ENCODE measurements around the gene PARPBP. TPM values are rescaled to one million over a fixed set of nuclear protein-coding genes. Genes with fewer than 3 reads are reported as not detected.
"Not testable (repeated sequence)": the region's sequence is repeated elsewhere in the genome, so short reads cannot be mapped to it uniquely, and the experiment has no call there.

Gene PARPBP, protein sequence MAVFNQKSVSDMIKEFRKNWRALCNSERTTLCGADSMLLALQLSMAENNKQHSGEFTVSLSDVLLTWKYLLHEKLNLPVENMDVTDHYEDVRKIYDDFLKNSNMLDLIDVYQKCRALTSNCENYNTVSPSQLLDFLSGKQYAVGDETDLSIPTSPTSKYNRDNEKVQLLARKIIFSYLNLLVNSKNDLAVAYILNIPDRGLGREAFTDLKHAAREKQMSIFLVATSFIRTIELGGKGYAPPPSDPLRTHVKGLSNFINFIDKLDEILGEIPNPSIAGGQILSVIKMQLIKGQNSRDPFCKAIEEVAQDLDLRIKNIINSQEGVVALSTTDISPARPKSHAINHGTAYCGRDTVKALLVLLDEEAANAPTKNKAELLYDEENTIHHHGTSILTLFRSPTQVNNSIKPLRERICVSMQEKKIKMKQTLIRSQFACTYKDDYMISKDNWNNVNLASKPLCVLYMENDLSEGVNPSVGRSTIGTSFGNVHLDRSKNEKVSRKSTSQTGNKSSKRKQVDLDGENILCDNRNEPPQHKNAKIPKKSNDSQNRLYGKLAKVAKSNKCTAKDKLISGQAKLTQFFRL
- polyA plus RNA-seq (2013, experiment 1 of 2), result 26.8 TPM
- 25.9 TPM for polyA plus RNA-seq (2013, experiment 2 of 2)

DNA sequence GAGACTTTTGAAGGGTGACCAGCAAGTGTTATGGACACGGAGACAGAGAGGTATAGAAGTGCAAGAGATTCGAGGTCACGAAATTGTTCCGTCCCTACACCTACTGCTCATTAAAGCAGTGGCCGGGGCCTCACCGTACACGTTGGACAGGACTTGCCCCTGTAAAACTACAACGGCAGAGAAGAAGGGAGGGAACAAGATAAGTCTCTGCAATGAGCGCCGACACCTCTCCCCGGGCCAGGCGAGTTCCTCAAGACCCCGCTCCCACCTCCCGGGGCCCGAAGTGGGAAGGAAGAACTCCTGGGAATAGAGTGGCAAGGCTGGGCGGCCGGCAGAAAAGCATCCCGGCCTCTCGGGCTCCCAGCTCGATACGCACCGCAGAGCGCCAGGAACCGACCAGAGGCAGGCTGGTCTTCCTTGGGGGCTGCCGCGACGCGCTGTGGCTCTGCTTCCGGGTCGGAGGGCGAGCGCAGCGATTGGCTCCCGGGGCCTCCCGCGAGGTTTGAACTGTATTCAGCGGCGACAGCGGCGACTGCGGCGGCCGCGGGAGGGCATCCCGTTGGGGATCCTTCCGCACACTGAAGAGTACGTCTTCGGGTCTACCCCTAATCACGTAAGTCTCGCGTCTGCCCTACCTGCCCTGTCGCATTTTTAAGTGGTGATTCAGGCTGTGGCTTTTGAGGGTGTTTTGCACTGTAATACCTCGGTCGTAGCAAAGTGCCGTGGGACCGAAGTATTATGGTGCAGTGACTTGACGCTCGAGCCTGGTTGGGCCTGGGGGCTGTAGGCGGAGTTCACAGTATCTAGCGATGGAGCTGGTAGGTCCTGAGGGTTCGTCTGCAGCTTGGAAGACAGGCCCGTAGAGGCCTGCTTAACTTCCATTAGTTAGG is at the start of gene PARPBP, which contains the start of gene NUP37:
Gene PARPBP, plus strand, starts transcription at position 510 of the 890 bp plus-strand sequence. CDS start 3,706 bp downstream, outside the sequence.
Gene NUP37, minus strand, starts transcription at position 441 of the 890 bp plus-strand sequence. CDS start 1,596 bp downstream, outside the sequence.
- no peak within 1 kb of the TSS for H4K5ac ChIP-seq (ENCODE audit: low read length)
- H3K27ac ChIP-seq (ENCODE audit: low read depth, low read length), result peak within 1 kb of the TSS; percentile 80
- H2BK120ac ChIP-seq (ENCODE audit: low read depth, low read length), result no peak within 1 kb of the TSS
- H3K4ac ChIP-seq (ENCODE audit: low read depth, low read length), result peak within 1 kb of the TSS; percentile 64
- peak within 1 kb of the TSS; percentile 95 for H3K56ac ChIP-seq (ENCODE audit: low read length)
- H3K9ac ChIP-seq (ENCODE audit: low read length), result peak within 1 kb of the TSS; percentile 95
- peak; percentile 97 for DNase-seq
- H2AK5ac ChIP-seq (ENCODE audit: low read length), result no peak within 1 kb of the TSS
- H3K79me2 ChIP-seq (ENCODE audit: control insufficient read depth, insufficient read depth, low read length), result peaks cover 22% of the 10 kb centered on the region
- H3K4me2 ChIP-seq (ENCODE audit: low read length), result peak within 1 kb of the TSS; percentile 90
- peak within 1 kb of the TSS; percentile 98 for H3K4me3 ChIP-seq (ENCODE audit: low read length)
- H3K23ac ChIP-seq (ENCODE audit: low read length), result peak within 1 kb of the TSS; percentile 48
- no peaks in the 10 kb centered on the region for H3K27me3 ChIP-seq (ENCODE audit: insufficient read depth, low read length, poor library complexity)
- H2BK15ac ChIP-seq (replicated peaks; ENCODE audit: low read depth), result no peak within 1 kb of the TSS
- H4K8ac ChIP-seq (ENCODE audit: low read depth, low read length), result no peak within 1 kb of the TSS
- no CpG with 5 or more reads among the region's 62 CpGs for WGBS (ENCODE audit: extremely low coverage, insufficient coverage, low lambda C conversion rate)
- H2BK5ac ChIP-seq (ENCODE audit: low read length), result peak within 1 kb of the TSS; percentile 80
- H3K79me1 ChIP-seq (ENCODE audit: low read length), result peaks cover 15% of the 10 kb centered on the region
- H3K36me3 ChIP-seq (ENCODE audit: control insufficient read depth, insufficient read depth, low read length), result no peaks in the 10 kb centered on the region
- peak within 1 kb of the TSS; percentile 62 for H3K18ac ChIP-seq (ENCODE audit: low read length)
- H3K4me1 ChIP-seq (ENCODE audit: control insufficient read depth, low read depth, low read length), result no peaks in the 10 kb centered on the region

DNA sequence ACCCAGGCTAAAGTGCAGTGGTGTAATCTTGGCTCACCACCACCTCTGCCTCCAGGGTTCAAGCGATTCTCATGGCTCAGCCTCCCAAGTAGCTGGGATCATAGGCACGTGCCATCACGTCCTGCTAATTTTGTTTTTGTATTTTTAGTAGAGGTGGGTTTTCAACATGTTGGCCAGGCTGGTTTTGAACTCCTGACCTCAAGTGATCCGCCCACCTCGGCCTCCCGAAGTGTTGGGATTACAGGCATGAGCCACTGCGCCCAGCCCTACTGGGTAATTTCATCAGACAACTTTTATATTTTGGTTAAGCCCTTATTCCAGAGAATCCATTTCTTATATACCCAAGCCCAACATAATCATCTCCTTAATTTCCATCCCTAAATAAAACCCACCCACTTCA is 47.9 kb upstream of the PARPBP start:
- not testable (repeated sequence) for H3K9ac ChIP-seq (ENCODE audit: low read length); H3K79me2 ChIP-seq (ENCODE audit: control insufficient read depth, insufficient read depth, low read length); H4K5ac ChIP-seq (ENCODE audit: low read length); H2BK15ac ChIP-seq (replicated peaks; ENCODE audit: low read depth); H3K36me3 ChIP-seq (ENCODE audit: control insufficient read depth, insufficient read depth, low read length); H3K56ac ChIP-seq (ENCODE audit: low read length); H3K27me3 ChIP-seq (ENCODE audit: insufficient read depth, low read length, poor library complexity); H3K4me2 ChIP-seq (ENCODE audit: low read length); H4K8ac ChIP-seq (ENCODE audit: low read depth, low read length); H3K23ac ChIP-seq (ENCODE audit: low read length); H3K4me1 ChIP-seq (ENCODE audit: control insufficient read depth, low read depth, low read length); H3K4me3 ChIP-seq (ENCODE audit: low read length); H2AK5ac ChIP-seq (ENCODE audit: low read length); H3K79me1 ChIP-seq (ENCODE audit: low read length); H3K4ac ChIP-seq (ENCODE audit: low read depth, low read length); H2BK120ac ChIP-seq (ENCODE audit: low read depth, low read length); DNase-seq; H2BK5ac ChIP-seq (ENCODE audit: low read length); H3K27ac ChIP-seq (ENCODE audit: low read depth, low read length); H3K18ac ChIP-seq (ENCODE audit: low read length)
- no CpG with 5 or more reads among the region's 7 CpGs for WGBS (ENCODE audit: extremely low coverage, insufficient coverage, low lambda C conversion rate)

DNA sequence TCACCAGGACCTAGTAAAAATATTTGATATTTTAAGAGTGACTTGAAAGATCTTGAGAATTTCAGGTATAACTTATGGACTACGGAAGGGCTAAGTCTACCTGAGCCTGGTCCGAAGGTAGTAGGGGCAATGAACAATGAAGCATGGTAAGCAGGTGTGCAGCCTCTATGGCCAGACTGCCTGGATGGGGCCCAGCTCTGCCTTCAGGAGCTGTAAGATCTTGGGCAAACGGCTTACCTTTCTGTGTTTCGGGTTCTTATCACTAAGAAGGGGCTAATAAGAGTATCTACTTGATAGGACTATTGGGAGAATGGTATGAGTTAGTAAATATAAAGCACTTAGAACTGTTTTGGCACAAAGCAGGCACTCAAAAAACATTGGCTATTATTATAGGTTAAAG is 39.1 kb upstream of the PARPBP start:
- no peak overlapping the region for H4K8ac ChIP-seq (ENCODE audit: low read depth, low read length)
- no peaks in the 10 kb centered on the region for H3K27me3 ChIP-seq (ENCODE audit: insufficient read depth, low read length, poor library complexity)
- no CpG with 5 or more reads among the region's 4 CpGs for WGBS (ENCODE audit: extremely low coverage, insufficient coverage, low lambda C conversion rate)
- no peaks in the 10 kb centered on the region for H3K36me3 ChIP-seq (ENCODE audit: control insufficient read depth, insufficient read depth, low read length)
- no peak overlapping the region for H3K4ac ChIP-seq (ENCODE audit: low read depth, low read length)
- H4K5ac ChIP-seq (ENCODE audit: low read length), result no peak overlapping the region
- no peaks in the 10 kb centered on the region for H3K79me2 ChIP-seq (ENCODE audit: control insufficient read depth, insufficient read depth, low read length)
- no peak overlapping the region for H3K23ac ChIP-seq (ENCODE audit: low read length)
- no peak for DNase-seq
- H2AK5ac ChIP-seq (ENCODE audit: low read length), result no peak overlapping the region
- H3K4me2 ChIP-seq (ENCODE audit: low read length), result no peak overlapping the region
- H2BK5ac ChIP-seq (ENCODE audit: low read length), result no peak overlapping the region
- H3K4me3 ChIP-seq (ENCODE audit: low read length), result no peak overlapping the region
- no peaks in the 10 kb centered on the region for H3K4me1 ChIP-seq (ENCODE audit: control insufficient read depth, low read depth, low read length)
- H3K56ac ChIP-seq (ENCODE audit: low read length), result no peak overlapping the region
- H2BK15ac ChIP-seq (replicated peaks; ENCODE audit: low read depth), result no peak overlapping the region
- no peak overlapping the region for H3K9ac ChIP-seq (ENCODE audit: low read length)
- H3K27ac ChIP-seq (ENCODE audit: low read depth, low read length), result no peak overlapping the region
- H3K18ac ChIP-seq (ENCODE audit: low read length), result no peak overlapping the region
- H3K79me1 ChIP-seq (ENCODE audit: low read length), result no peaks in the 10 kb centered on the region
- no peak overlapping the region for H2BK120ac ChIP-seq (ENCODE audit: low read depth, low read length)

DNA sequence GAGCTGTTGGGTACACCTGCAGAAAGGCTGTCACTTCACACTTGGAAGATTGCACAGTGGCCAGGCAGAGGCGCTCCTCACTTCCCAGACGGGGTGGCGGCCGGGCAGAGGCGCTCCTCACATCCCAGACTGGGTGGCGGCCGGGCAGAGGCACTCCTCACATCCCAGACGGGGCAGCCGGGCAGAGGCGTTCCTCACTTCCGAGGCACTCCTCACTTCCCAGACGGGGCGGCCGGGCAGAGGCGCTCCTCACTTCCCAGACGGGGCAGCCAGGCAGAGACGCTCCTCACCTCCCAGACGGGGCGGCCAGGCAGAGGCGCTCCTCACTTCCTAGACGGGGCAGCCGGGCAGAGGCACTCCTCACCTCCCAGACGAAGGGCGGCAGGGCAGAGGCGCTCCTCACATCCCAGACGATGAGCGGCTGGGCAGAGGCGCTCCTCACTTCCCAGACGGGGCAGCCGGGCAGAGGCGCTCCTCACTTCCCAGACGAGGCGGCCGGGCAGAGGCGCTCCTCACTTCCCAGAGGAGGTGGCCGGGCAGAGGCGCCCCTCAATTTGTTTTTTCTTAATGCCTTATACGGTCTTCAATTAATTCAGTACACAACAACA is 30.7 kb upstream of the PARPBP start:
- not testable (repeated sequence) for H2BK5ac ChIP-seq (ENCODE audit: low read length); H3K56ac ChIP-seq (ENCODE audit: low read length); H2AK5ac ChIP-seq (ENCODE audit: low read length); H3K23ac ChIP-seq (ENCODE audit: low read length); H3K4me3 ChIP-seq (ENCODE audit: low read length); H2BK120ac ChIP-seq (ENCODE audit: low read depth, low read length); H3K9ac ChIP-seq (ENCODE audit: low read length); H3K79me1 ChIP-seq (ENCODE audit: low read length); H3K79me2 ChIP-seq (ENCODE audit: control insufficient read depth, insufficient read depth, low read length); H3K4ac ChIP-seq (ENCODE audit: low read depth, low read length); H3K27ac ChIP-seq (ENCODE audit: low read depth, low read length); H4K5ac ChIP-seq (ENCODE audit: low read length); H3K36me3 ChIP-seq (ENCODE audit: control insufficient read depth, insufficient read depth, low read length); H3K27me3 ChIP-seq (ENCODE audit: insufficient read depth, low read length, poor library complexity); H3K4me1 ChIP-seq (ENCODE audit: control insufficient read depth, low read depth, low read length); H4K8ac ChIP-seq (ENCODE audit: low read depth, low read length); H3K18ac ChIP-seq (ENCODE audit: low read length); H2BK15ac ChIP-seq (replicated peaks; ENCODE audit: low read depth); H3K4me2 ChIP-seq (ENCODE audit: low read length)
- peak; percentile 14 for DNase-seq
- no CpG with 5 or more reads among the region's 38 CpGs for WGBS (ENCODE audit: extremely low coverage, insufficient coverage, low lambda C conversion rate)

- no peak overlapping the region for H3K9ac ChIP-seq (ENCODE audit: low read length)
- no peaks in the 10 kb centered on the region for H3K79me1 ChIP-seq (ENCODE audit: low read length)
- no peak overlapping the region for H3K4me3 ChIP-seq (ENCODE audit: low read length)
- H2BK120ac ChIP-seq (ENCODE audit: low read depth, low read length), result no peak overlapping the region
- no peak overlapping the region for H3K4ac ChIP-seq (ENCODE audit: low read depth, low read length)
- H3K18ac ChIP-seq (ENCODE audit: low read length), result no peak overlapping the region
- no peak overlapping the region for H2BK5ac ChIP-seq (ENCODE audit: low read length)
- H3K56ac ChIP-seq (ENCODE audit: low read length), result no peak overlapping the region
- H3K27ac ChIP-seq (ENCODE audit: low read depth, low read length), result no peak overlapping the region
- H4K8ac ChIP-seq (ENCODE audit: low read depth, low read length), result no peak overlapping the region
- no peak overlapping the region for H3K23ac ChIP-seq (ENCODE audit: low read length)
- H4K5ac ChIP-seq (ENCODE audit: low read length), result no peak overlapping the region
- H3K4me1 ChIP-seq (ENCODE audit: control insufficient read depth, low read depth, low read length), result no peaks in the 10 kb centered on the region
- no peak overlapping the region for H2BK15ac ChIP-seq (replicated peaks; ENCODE audit: low read depth)
- no peaks in the 10 kb centered on the region for H3K27me3 ChIP-seq (ENCODE audit: insufficient read depth, low read length, poor library complexity)
- no peak overlapping the region for H2AK5ac ChIP-seq (ENCODE audit: low read length)
- H3K36me3 ChIP-seq (ENCODE audit: control insufficient read depth, insufficient read depth, low read length), result no peaks in the 10 kb centered on the region
- no peak overlapping the region for H3K4me2 ChIP-seq (ENCODE audit: low read length)
- H3K79me2 ChIP-seq (ENCODE audit: control insufficient read depth, insufficient read depth, low read length), result no peaks in the 10 kb centered on the region
- no peak for DNase-seq
Measured at GRCh38 chr12:102093319-102093718, 26.7 kb upstream of the PARPBP start.

Data from mesendoderm (in vitro differentiated cells).